HEK293 (cell line): Measurements from ENCODE around the gene LAYN.

Experiments
- CTCF ChIA-PET: fragments of 350-600 bp; formaldehyde crosslinking; extraction: SDS; loops from one replicate; lab custom pipeline; 2021; ENCODE audit warnings: antibody characterized with exemption; lab: Yijun Ruan, JAX
- POLR2A ChIA-PET: fragments of 300-600 bp; formaldehyde crosslinking; extraction: SDS; loops from one replicate; lab custom pipeline; 2020; ENCODE audit warnings: antibody characterized with exemption, inconsistent platforms; lab: Yijun Ruan, JAX
- H3K27ac ChIP-seq: fragments of 200-500 bp; sonication (Bioruptor generic); 2 replicates; pipeline ENCODE4 v1.5.1; 2014; ENCODE audit warnings: low read depth, low read length, control low read depth, inconsistent platforms; ENCODE audit errors: extremely low read depth
- H3K36me3 ChIP-seq, 2 experiments: fragments of 200-500 bp in 1 of 2; sonication (Bioruptor generic) in 1 of 2; 1 replicate in 1 of 2; 2 replicates in 1 of 2; pipeline ENCODE4 v1.5.1; 2014 to 2017; ENCODE audit warnings: inconsistent platforms in 2 of 2, low read length in 2 of 2; ENCODE audit not compliant: control insufficient read depth in 2 of 2, insufficient read depth in 1 of 2
- H3K4me1 ChIP-seq: fragments of 200-500 bp; sonication (Bioruptor generic); 2 replicates; pipeline ENCODE4 v1.5.1; 2014; ENCODE audit warnings: mild to moderate bottlenecking, low read length, inconsistent platforms; ENCODE audit not compliant: control insufficient read depth, insufficient read depth
- H3K4me3 ChIP-seq: 2 replicates; pipeline ENCODE4 v1.5.1; 2011; ENCODE audit warnings: low read depth, mild to moderate bottlenecking, control low read depth, low read length, moderate library complexity
- H3K9me3 ChIP-seq: fragments of 200-500 bp; sonication (Bioruptor generic); 2 replicates; pipeline ENCODE4 v1.5.1; 2014; ENCODE audit warnings: low read depth, low read length, inconsistent platforms; ENCODE audit not compliant: control insufficient read depth, insufficient read depth
- GFI1B ChIP-seq: fragments of 450-650 bp; formaldehyde crosslinking; IDR thresholded peaks from 2 replicates; pipeline ENCODE4 v1.5.1; 2016; ENCODE audit warnings: missing biosample characterization, missing genetic modification characterization
- GLI2 ChIP-seq: fragments of 450-650 bp; formaldehyde crosslinking; IDR thresholded peaks from 2 replicates; pipeline ENCODE4; 2017; ENCODE audit warnings: missing biosample characterization, missing genetic modification characterization, low read depth, borderline replicate concordance
- OSR2 ChIP-seq: fragments of 450-650 bp; formaldehyde crosslinking; IDR thresholded peaks from 2 replicates; pipeline ENCODE4 v1.5.1; 2016; ENCODE audit warnings: missing biosample characterization, missing genetic modification characterization
- SP2 ChIP-seq: fragments of 450-650 bp; formaldehyde crosslinking; IDR thresholded peaks from 2 replicates; pipeline ENCODE4 v1.5.1; 2016; ENCODE audit warnings: missing biosample characterization, missing genetic modification characterization
- ZNF175 ChIP-seq: fragments of 450-650 bp; formaldehyde crosslinking; IDR thresholded peaks from 2 replicates; pipeline ENCODE4 v1.5.1; 2016; ENCODE audit warnings: missing biosample characterization, missing genetic modification characterization
- ZNF184 ChIP-seq: fragments of 450-650 bp; IDR thresholded peaks from 2 replicates; pipeline ENCODE4 v1.5.1; 2018; ENCODE audit warnings: missing biosample characterization, mild to moderate bottlenecking, missing genetic modification characterization
- ZNF341 ChIP-seq: fragments of 450-650 bp; formaldehyde crosslinking; IDR thresholded peaks from 2 replicates; pipeline ENCODE4; 2016; ENCODE audit warnings: low read depth, missing biosample characterization, missing genetic modification characterization
- ZNF350 ChIP-seq: fragments of 450-650 bp; formaldehyde crosslinking; IDR thresholded peaks from 2 replicates; pipeline ENCODE4 v1.5.0; 2017; ENCODE audit warnings: missing biosample characterization, mild to moderate bottlenecking, missing genetic modification characterization
- ZNF416 ChIP-seq: fragments of 450-650 bp; formaldehyde crosslinking; IDR thresholded peaks from 2 replicates; pipeline ENCODE4 v1.5.1; 2016; ENCODE audit warnings: missing biosample characterization, missing genetic modification characterization
- ZNF426 ChIP-seq: fragments of 450-650 bp; formaldehyde crosslinking; IDR thresholded peaks from 2 replicates; pipeline ENCODE4 v1.5.1; 2017; ENCODE audit warnings: missing biosample characterization, missing genetic modification characterization, mild to moderate bottlenecking, inconsistent platforms, moderate library complexity
- ZNF660 ChIP-seq: fragments of 450-650 bp; IDR thresholded peaks from 2 replicates; pipeline ENCODE4 v1.5.1; 2018; ENCODE audit warnings: missing biosample characterization, mild to moderate bottlenecking, missing genetic modification characterization
- ZNF747 ChIP-seq: fragments of 450-650 bp; formaldehyde crosslinking; IDR thresholded peaks from 2 replicates; pipeline ENCODE4 v1.5.1; 2016; ENCODE audit warnings: missing biosample characterization, missing genetic modification characterization
- ZSCAN30 ChIP-seq: fragments of 450-650 bp; IDR thresholded peaks from 2 replicates; pipeline ENCODE4 v1.5.1; 2018; ENCODE audit warnings: missing biosample characterization, mild to moderate bottlenecking, missing genetic modification characterization, moderate library complexity
- TF ChIP-seq, protein P1 (sequence below): fragments of 450-650 bp; IDR thresholded peaks from 2 replicates; pipeline ENCODE4 v1.5.1; 2018; ENCODE audit warnings: missing biosample characterization, mild to moderate bottlenecking, missing genetic modification characterization
- TF ChIP-seq, protein P2 (sequence below): fragments of 450-650 bp; formaldehyde crosslinking; IDR thresholded peaks from 2 replicates; pipeline ENCODE4 v1.5.1; 2016; ENCODE audit warnings: missing biosample characterization, missing genetic modification characterization
- TF ChIP-seq, protein P3 (sequence below): fragments of 450-650 bp; formaldehyde crosslinking; IDR thresholded peaks from 2 replicates; pipeline ENCODE4 v1.5.1; 2017; ENCODE audit warnings: missing biosample characterization, missing genetic modification characterization
- TF ChIP-seq, protein P4 (sequence below): fragments of 450-650 bp; formaldehyde crosslinking; IDR thresholded peaks from 2 replicates; pipeline ENCODE4 v1.5.1; 2016; ENCODE audit warnings: missing biosample characterization, missing genetic modification characterization, low read depth
- TF ChIP-seq, protein P5 (sequence below): fragments of 450-650 bp; formaldehyde crosslinking; IDR thresholded peaks from 2 replicates; pipeline ENCODE4 v1.5.1; 2016; ENCODE audit warnings: missing biosample characterization, missing genetic modification characterization, borderline replicate concordance

The LAYN gene

DNA sequence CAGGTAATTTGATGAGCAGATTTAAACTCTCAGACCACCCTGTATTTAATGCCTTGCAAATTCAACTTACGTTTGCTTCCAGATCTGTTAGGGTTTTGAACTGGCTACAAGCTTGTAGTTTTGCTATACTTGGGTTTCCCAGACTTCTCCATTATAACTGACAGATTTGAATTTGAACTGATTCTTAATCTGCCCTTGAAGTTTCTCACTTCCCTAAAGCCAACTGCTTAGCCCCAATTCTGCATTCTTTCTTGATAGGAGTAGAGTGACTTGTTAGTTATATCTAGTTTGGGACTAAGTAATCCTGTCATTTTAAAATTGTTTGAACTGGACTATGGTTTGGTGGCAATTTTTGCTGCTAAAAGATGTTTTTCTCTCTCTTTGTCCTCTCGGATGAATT is 9.7 kb downstream of the LAYN start:
- no peaks in the 10 kb centered on the region for H3K4me1 ChIP-seq
- H3K4me3 ChIP-seq, result no peak overlapping the region
- ChIA-PET POLR2A (no interaction called here), CTCF (interaction anchor here (0.7 to 1.3 kb wide), 3 partner anchors 14 to 37 kb away, joined by 3 to 5 read pairs (median 3); no protein-coding TSS in a partner anchor)
- H3K36me3 ChIP-seq, result peaks cover 0 to 66% of the 10 kb centered on the region in 2 experiments; a peak in 1 of 3 replicates
- no peaks in the 10 kb centered on the region for H3K9me3 ChIP-seq
- no peak overlapping the region for H3K27ac ChIP-seq
- TF ChIP-seq SP2 (tag by site-specific recombination) (no peak), ZNF660 (tag by site-specific recombination) (no peak), ZNF426 (no peak), ZNF341 (tag by site-specific recombination) (no peak), GFI1B (tag by site-specific recombination) (no peak)

DNA sequence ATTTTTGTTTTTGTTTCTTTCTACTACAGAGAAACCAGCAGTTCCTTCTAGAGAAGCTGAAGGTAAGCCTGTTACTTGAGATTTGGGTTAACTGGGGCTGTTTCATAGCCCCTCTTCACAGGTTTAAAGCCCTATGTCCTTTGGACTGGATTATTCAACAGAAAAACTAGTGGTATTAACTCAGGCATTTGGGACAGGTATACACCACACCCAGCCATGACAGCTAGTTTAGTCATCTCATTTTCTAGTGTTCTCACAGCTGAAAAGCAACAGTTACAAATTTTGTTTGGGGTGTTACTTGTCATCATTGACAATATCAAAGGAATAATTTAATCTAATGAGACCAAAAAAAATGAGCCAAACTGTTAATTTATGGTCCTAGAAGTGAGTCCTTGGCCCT is 14.0 kb downstream of the LAYN start:
- CTCF ChIA-PET, result interaction anchor here (0.6 to 1.6 kb wide), 2 partner anchors 12 to 204 kb away, joined by 3 to 5 read pairs; no protein-coding TSS in a partner anchor
- Histone ChIP-seq H3K9me3 (no peaks in the 10 kb centered on the region), H3K27ac (no peak overlapping the region), H3K36me3 (peaks cover 0 to 53% of the 10 kb centered on the region in 2 experiments; a peak in 1 of 3 replicates), H3K4me3 (no peak overlapping the region), H3K4me1 (no peaks in the 10 kb centered on the region)
- TF ChIP-seq ZNF175 (tag by site-specific recombination) (no peak), ZSCAN30 (tag by site-specific recombination) (no peak), OSR2 (tag by site-specific recombination) (no peak), ZNF184 (tag by site-specific recombination) (no peak), ZNF747 (no peak), ZNF416 (no peak)
- TF ChIP-seq, protein P1, sequence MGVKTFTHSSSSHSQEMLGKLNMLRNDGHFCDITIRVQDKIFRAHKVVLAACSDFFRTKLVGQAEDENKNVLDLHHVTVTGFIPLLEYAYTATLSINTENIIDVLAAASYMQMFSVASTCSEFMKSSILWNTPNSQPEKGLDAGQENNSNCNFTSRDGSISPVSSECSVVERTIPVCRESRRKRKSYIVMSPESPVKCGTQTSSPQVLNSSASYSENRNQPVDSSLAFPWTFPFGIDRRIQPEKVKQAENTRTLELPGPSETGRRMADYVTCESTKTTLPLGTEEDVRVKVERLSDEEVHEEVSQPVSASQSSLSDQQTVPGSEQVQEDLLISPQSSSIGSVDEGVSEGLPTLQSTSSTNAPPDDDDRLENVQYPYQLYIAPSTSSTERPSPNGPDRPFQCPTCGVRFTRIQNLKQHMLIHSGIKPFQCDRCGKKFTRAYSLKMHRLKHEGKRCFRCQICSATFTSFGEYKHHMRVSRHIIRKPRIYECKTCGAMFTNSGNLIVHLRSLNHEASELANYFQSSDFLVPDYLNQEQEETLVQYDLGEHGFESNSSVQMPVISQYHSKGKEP (tag by site-specific recombination), result no peak
- TF ChIP-seq, protein P2, sequence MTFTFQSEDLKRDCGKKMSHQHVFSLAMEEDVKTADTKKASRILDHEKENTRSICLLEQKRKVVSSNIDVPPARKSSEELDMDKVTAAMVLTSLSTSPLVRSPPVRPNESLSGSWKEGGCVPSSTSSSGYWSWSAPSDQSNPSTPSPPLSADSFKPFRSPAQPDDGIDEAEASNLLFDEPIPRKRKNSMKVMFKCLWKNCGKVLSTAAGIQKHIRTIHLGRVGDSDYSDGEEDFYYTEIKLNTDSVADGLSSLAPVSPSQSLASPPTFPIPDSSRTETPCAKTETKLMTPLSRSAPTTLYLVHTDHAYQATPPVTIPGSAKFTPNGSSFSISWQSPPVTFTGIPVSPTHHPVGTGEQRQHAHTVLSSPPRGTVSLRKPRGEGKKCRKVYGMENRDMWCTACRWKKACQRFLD (tag by site-specific recombination), result no peak
- TF ChIP-seq, protein P3, sequence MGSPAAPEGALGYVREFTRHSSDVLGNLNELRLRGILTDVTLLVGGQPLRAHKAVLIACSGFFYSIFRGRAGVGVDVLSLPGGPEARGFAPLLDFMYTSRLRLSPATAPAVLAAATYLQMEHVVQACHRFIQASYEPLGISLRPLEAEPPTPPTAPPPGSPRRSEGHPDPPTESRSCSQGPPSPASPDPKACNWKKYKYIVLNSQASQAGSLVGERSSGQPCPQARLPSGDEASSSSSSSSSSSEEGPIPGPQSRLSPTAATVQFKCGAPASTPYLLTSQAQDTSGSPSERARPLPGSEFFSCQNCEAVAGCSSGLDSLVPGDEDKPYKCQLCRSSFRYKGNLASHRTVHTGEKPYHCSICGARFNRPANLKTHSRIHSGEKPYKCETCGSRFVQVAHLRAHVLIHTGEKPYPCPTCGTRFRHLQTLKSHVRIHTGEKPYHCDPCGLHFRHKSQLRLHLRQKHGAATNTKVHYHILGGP (tag by site-specific recombination), result no peak
- TF ChIP-seq, protein P4, sequence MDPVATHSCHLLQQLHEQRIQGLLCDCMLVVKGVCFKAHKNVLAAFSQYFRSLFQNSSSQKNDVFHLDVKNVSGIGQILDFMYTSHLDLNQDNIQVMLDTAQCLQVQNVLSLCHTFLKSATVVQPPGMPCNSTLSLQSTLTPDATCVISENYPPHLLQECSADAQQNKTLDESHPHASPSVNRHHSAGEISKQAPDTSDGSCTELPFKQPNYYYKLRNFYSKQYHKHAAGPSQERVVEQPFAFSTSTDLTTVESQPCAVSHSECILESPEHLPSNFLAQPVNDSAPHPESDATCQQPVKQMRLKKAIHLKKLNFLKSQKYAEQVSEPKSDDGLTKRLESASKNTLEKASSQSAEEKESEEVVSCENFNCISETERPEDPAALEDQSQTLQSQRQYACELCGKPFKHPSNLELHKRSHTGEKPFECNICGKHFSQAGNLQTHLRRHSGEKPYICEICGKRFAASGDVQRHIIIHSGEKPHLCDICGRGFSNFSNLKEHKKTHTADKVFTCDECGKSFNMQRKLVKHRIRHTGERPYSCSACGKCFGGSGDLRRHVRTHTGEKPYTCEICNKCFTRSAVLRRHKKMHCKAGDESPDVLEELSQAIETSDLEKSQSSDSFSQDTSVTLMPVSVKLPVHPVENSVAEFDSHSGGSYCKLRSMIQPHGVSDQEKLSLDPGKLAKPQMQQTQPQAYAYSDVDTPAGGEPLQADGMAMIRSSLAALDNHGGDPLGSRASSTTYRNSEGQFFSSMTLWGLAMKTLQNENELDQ (tag by site-specific recombination), result no peak
- POLR2A ChIA-PET, result interaction anchor here (0.6 kb wide), 2 partner anchors 50 to 256 kb away, joined by 4 to 5 read pairs; no protein-coding TSS in a partner anchor

DNA sequence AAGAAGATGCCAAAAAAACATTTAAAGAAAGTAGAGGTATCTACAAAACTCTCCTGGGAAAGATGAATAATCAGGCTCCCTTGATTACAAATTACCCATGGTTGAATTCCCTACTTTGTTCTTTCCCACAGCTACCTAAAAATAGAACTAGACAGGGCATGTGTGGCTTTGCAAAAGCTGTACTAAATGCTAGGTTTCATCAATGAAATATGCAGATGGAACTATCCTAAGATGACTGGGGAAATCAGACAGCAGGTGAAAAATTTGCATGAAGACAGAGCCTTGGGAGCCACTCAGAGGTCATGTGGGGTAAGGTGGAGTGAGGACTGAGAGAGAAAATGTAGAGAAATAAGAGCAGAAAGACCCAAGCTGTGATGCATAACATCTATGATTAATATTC is 14.7 kb downstream of the LAYN start:
- POLR2A ChIA-PET, result interaction anchor here (0.6 kb wide), 1 partner anchor 553 kb away, joined by 3 read pairs; no protein-coding TSS in a partner anchor
- TF ChIP-seq, protein P5, sequence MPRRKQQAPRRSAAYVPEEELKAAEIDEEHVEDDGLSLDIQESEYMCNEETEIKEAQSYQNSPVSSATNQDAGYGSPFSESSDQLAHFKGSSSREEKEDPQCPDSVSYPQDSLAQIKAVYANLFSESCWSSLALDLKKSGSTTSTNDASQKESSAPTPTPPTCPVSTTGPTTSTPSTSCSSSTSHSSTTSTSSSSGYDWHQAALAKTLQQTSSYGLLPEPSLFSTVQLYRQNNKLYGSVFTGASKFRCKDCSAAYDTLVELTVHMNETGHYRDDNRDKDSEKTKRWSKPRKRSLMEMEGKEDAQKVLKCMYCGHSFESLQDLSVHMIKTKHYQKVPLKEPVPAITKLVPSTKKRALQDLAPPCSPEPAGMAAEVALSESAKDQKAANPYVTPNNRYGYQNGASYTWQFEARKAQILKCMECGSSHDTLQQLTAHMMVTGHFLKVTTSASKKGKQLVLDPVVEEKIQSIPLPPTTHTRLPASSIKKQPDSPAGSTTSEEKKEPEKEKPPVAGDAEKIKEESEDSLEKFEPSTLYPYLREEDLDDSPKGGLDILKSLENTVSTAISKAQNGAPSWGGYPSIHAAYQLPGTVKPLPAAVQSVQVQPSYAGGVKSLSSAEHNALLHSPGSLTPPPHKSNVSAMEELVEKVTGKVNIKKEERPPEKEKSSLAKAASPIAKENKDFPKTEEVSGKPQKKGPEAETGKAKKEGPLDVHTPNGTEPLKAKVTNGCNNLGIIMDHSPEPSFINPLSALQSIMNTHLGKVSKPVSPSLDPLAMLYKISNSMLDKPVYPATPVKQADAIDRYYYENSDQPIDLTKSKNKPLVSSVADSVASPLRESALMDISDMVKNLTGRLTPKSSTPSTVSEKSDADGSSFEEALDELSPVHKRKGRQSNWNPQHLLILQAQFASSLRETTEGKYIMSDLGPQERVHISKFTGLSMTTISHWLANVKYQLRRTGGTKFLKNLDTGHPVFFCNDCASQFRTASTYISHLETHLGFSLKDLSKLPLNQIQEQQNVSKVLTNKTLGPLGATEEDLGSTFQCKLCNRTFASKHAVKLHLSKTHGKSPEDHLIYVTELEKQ, result no peak
- TF ChIP-seq ZNF350 (no peak), OSR2 (tag by site-specific recombination) (no peak), GLI2 (tag by site-specific recombination) (no peak)
- TF ChIP-seq, protein P4 (tag by site-specific recombination), result no peak

More for the DNA sequence above, 14.7 kb downstream of the LAYN start:
- H3K4me3 ChIP-seq, result no peak overlapping the region
- CTCF ChIA-PET, result interaction anchor here (0.5 to 1.6 kb wide), 2 partner anchors 11 to 222 kb away, joined by 5 read pairs; no protein-coding TSS in a partner anchor
- no peaks in the 10 kb centered on the region for H3K4me1 ChIP-seq
- peaks cover 0 to 54% of the 10 kb centered on the region in 2 experiments; a peak in 1 of 3 replicates for H3K36me3 ChIP-seq
- no peaks in the 10 kb centered on the region for H3K9me3 ChIP-seq
- no peak overlapping the region for H3K27ac ChIP-seq
